HepG2 (cell line): ENCODE measurements around the gene ARSB. TPM values are rescaled to one million over a fixed set of nuclear protein-coding genes. Genes with fewer than 3 reads are reported as not detected.
A peak's percentile ranks its signal among the peaks of the same experiment; 100 is the strongest.

Experiments
- CBFB ChIP-seq: sonication (generic); formaldehyde crosslinking; IDR thresholded peaks from 2 replicates; pipeline ENCODE4 v1.4.0; 2020; ENCODE audit warnings: missing genetic modification reagents
- HNF4A ChIP-seq: sonication (generic); formaldehyde crosslinking; IDR thresholded peaks from 2 replicates; pipeline ENCODE4 v1.4.0; 2020; ENCODE audit warnings: missing genetic modification reagents
- HOXD1 ChIP-seq: sonication (generic); formaldehyde crosslinking; IDR thresholded peaks from 2 replicates; pipeline ENCODE4 v1.5.0; 2020; ENCODE audit warnings: missing genetic modification reagents
- MIXL1 ChIP-seq: IDR thresholded peaks from 2 replicates; pipeline ENCODE4 v1.6.1; 2016
- NCOR1 ChIP-seq: fragments of 200-600 bp; sonication (generic); IDR thresholded peaks from 2 replicates; pipeline ENCODE4 v1.7.0; 2017; ENCODE audit warnings: antibody characterized with exemption, low read length, borderline replicate concordance
- RNF2 ChIP-seq: fragments of 450-650 bp; conservative IDR thresholded peaks from 2 replicates; pipeline ENCODE4 v1.6.1; 2016; ENCODE audit warnings: low read depth
- SOX6 ChIP-seq, 2 experiments: fragments of 450-650 bp in 1 of 2; sonication (generic) in 1 of 2; formaldehyde crosslinking in 1 of 2; IDR thresholded peaks; 2 replicates each; pipeline versions ENCODE4 v1.4.0 to v1.6.1; 2017 to 2020; ENCODE audit warnings: antibody characterized with exemption in 1 of 2, mild to moderate bottlenecking in 1 of 2, missing genetic modification reagents in 1 of 2
- SUZ12 ChIP-seq: fragments of 150-350 bp; IDR thresholded peaks from 2 replicates; pipeline ENCODE4 v1.6.1; 2014; ENCODE audit warnings: low read depth, low read length
- TCF7 ChIP-seq: sonication (generic); IDR thresholded peaks from 2 replicates; pipeline ENCODE4 v1.6.1; 2016; ENCODE audit warnings: antibody characterized with exemption, low read depth
- TSC22D2 ChIP-seq: sonication (generic); formaldehyde crosslinking; IDR thresholded peaks from 2 replicates; pipeline ENCODE4 v1.5.1; 2020; ENCODE audit warnings: missing genetic modification reagents, mild to moderate bottlenecking, borderline replicate concordance
- ZMYM2 ChIP-seq: sonication (generic); formaldehyde crosslinking; IDR thresholded peaks from 2 replicates; pipeline ENCODE4 v1.8.0; 2022; ENCODE audit warnings: mild to moderate bottlenecking, missing genetic modification reagents
- ZNF747 ChIP-seq: sonication (generic); formaldehyde crosslinking; IDR thresholded peaks from 2 replicates; pipeline ENCODE4 v1.8.1; 2023; ENCODE audit warnings: missing genetic modification reagents, mild to moderate bottlenecking, borderline replicate concordance
- polyA plus RNA-seq, 8 experiments: library from polyadenylated mRNA; depleted of rRNA in 3 of 8; stranded (reverse) in 7 of 8; unstranded in 1 of 8; fragments of >200 nt; fragmentation: Illumina TruSeq in 4 of 8; extraction: Trizol in 4 of 8; gene quantifications; 2 replicates each; pipeline versions ENCODE4 v1.2.1 to v1.2.3, GENCODE V29; 2011 to 2016; ENCODE audit warnings: low read depth in 4 of 8, missing spikeins in 1 of 8, mixed read lengths in 1 of 8; ENCODE audit not compliant: insufficient read depth in 1 of 8
- total RNA-seq, 5 experiments: library from RNA; depleted of rRNA; stranded (reverse); fragments of >200 nt; fragmentation: Illumina TruSeq; extraction: Trizol; gene quantifications; 2 replicates each; pipeline ENCODE4 v1.2.3, GENCODE V29; 2016; ENCODE audit warnings: low read depth in 1 of 5
- TF ChIP-seq, protein P1 (sequence below): sonication (generic); formaldehyde crosslinking; IDR thresholded peaks from 2 replicates; pipeline ENCODE4 v1.4.0; 2020; ENCODE audit warnings: missing genetic modification reagents, mild to moderate bottlenecking, borderline replicate concordance
- TF ChIP-seq, protein P2 (sequence below): sonication (generic); formaldehyde crosslinking; IDR thresholded peaks from 2 replicates; pipeline ENCODE4 v1.4.0; 2020; ENCODE audit warnings: missing genetic modification reagents, borderline replicate concordance
- TF ChIP-seq, protein P3 (sequence below): sonication (generic); formaldehyde crosslinking; IDR thresholded peaks from 2 replicates; pipeline ENCODE4 v1.4.0; 2020; ENCODE audit warnings: missing genetic modification reagents, mild to moderate bottlenecking, borderline replicate concordance
- TF ChIP-seq, protein P4 (sequence below): sonication (generic); formaldehyde crosslinking; IDR thresholded peaks from 2 replicates; pipeline ENCODE4 v1.5.0; 2020; ENCODE audit warnings: mild to moderate bottlenecking, missing genetic modification reagents, borderline replicate concordance

Gene ARSB
- total and polyA plus RNA-seq, 2 of the 13 experiments (the other 11 are each of a cell fraction or from before 2014, with no cell fraction given): 52.6 to 66.4 TPM

DNA sequence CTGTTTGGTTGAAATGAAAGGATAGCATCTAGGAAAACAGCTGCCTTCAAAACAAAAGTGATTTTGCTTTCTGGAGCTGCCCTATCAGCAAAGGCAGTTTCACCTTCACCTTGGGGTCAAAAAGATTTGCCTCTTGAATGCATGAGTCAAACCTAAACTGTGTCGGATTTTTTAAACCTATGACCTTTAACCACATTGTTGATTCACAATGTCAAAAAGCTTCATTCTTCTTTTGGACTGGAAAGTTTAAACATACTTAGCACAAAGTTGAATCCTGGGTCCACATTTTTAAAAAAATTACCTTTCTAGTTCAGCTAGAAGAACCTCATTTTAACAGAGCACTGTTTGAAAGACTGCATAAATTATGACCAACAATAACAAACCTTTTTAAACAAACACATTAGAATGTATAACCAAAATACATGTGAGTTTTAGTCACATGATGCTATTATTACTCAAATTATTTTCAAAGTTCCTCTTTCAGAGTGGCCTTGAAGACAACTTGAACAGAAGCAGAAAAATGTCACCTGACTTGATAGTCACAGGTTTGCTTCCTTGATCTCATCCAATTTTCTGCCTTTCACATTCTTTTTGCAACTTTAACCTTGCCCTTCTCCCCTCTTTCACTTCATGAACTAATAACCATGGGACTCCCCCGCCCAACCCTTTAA is 226.8 kb downstream of the ARSB start (continued):
- TF ChIP-seq, protein P1, sequence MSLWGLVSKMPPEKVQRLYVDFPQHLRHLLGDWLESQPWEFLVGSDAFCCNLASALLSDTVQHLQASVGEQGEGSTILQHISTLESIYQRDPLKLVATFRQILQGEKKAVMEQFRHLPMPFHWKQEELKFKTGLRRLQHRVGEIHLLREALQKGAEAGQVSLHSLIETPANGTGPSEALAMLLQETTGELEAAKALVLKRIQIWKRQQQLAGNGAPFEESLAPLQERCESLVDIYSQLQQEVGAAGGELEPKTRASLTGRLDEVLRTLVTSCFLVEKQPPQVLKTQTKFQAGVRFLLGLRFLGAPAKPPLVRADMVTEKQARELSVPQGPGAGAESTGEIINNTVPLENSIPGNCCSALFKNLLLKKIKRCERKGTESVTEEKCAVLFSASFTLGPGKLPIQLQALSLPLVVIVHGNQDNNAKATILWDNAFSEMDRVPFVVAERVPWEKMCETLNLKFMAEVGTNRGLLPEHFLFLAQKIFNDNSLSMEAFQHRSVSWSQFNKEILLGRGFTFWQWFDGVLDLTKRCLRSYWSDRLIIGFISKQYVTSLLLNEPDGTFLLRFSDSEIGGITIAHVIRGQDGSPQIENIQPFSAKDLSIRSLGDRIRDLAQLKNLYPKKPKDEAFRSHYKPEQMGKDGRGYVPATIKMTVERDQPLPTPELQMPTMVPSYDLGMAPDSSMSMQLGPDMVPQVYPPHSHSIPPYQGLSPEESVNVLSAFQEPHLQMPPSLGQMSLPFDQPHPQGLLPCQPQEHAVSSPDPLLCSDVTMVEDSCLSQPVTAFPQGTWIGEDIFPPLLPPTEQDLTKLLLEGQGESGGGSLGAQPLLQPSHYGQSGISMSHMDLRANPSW (CRISPR knock-in tag): 0 out of 2 replicates have a peak, but pooled peaks have one; percentile 60
- TF ChIP-seq HOXD1 (CRISPR knock-in tag): no peak
- peak; percentile 99 for TF ChIP-seq CBFB (CRISPR knock-in tag)
- peak; percentile 84 for TF ChIP-seq NCOR1
- 0 out of 2 replicates have a peak, but pooled peaks have one; percentile 31 for TF ChIP-seq TSC22D2 (CRISPR knock-in tag)
- TF ChIP-seq HNF4A (CRISPR knock-in tag): peak; percentile 84
- TF ChIP-seq TCF7: peak; percentile 85
- TF ChIP-seq ZNF747 (CRISPR knock-in tag): no peak
- TF ChIP-seq SUZ12: no peak
- TF ChIP-seq, protein P2, sequence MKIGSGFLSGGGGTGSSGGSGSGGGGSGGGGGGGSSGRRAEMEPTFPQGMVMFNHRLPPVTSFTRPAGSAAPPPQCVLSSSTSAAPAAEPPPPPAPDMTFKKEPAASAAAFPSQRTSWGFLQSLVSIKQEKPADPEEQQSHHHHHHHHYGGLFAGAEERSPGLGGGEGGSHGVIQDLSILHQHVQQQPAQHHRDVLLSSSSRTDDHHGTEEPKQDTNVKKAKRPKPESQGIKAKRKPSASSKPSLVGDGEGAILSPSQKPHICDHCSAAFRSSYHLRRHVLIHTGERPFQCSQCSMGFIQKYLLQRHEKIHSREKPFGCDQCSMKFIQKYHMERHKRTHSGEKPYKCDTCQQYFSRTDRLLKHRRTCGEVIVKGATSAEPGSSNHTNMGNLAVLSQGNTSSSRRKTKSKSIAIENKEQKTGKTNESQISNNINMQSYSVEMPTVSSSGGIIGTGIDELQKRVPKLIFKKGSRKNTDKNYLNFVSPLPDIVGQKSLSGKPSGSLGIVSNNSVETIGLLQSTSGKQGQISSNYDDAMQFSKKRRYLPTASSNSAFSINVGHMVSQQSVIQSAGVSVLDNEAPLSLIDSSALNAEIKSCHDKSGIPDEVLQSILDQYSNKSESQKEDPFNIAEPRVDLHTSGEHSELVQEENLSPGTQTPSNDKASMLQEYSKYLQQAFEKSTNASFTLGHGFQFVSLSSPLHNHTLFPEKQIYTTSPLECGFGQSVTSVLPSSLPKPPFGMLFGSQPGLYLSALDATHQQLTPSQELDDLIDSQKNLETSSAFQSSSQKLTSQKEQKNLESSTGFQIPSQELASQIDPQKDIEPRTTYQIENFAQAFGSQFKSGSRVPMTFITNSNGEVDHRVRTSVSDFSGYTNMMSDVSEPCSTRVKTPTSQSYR (CRISPR knock-in tag): 0 out of 2 replicates have a peak, but pooled peaks have one; percentile 6
- TF ChIP-seq, protein P3, sequence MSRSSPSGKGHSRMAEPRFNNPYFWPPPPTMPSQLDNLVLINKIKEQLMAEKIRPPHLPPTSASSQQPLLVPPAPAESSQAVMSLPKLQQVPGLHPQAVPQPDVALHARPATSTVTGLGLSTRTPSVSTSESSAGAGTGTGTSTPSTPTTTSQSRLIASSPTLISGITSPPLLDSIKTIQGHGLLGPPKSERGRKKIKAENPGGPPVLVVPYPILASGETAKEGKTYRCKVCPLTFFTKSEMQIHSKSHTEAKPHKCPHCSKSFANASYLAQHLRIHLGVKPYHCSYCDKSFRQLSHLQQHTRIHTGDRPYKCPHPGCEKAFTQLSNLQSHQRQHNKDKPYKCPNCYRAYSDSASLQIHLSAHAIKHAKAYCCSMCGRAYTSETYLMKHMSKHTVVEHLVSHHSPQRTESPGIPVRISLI: peak; percentile 78
- TF ChIP-seq SOX6 (IDR thresholded peaks at IDR 0.05): no peak
- TF ChIP-seq SOX6 (CRISPR knock-in tag; IDR thresholded peaks at IDR 0.05): peak; percentile 97
- TF ChIP-seq ZMYM2 (CRISPR knock-in tag): no peak
- TF ChIP-seq MIXL1 (CRISPR knock-in tag): no peak; the same call in 1 of the 2 replicates
- TF ChIP-seq RNF2: no peak
- TF ChIP-seq, protein P4, sequence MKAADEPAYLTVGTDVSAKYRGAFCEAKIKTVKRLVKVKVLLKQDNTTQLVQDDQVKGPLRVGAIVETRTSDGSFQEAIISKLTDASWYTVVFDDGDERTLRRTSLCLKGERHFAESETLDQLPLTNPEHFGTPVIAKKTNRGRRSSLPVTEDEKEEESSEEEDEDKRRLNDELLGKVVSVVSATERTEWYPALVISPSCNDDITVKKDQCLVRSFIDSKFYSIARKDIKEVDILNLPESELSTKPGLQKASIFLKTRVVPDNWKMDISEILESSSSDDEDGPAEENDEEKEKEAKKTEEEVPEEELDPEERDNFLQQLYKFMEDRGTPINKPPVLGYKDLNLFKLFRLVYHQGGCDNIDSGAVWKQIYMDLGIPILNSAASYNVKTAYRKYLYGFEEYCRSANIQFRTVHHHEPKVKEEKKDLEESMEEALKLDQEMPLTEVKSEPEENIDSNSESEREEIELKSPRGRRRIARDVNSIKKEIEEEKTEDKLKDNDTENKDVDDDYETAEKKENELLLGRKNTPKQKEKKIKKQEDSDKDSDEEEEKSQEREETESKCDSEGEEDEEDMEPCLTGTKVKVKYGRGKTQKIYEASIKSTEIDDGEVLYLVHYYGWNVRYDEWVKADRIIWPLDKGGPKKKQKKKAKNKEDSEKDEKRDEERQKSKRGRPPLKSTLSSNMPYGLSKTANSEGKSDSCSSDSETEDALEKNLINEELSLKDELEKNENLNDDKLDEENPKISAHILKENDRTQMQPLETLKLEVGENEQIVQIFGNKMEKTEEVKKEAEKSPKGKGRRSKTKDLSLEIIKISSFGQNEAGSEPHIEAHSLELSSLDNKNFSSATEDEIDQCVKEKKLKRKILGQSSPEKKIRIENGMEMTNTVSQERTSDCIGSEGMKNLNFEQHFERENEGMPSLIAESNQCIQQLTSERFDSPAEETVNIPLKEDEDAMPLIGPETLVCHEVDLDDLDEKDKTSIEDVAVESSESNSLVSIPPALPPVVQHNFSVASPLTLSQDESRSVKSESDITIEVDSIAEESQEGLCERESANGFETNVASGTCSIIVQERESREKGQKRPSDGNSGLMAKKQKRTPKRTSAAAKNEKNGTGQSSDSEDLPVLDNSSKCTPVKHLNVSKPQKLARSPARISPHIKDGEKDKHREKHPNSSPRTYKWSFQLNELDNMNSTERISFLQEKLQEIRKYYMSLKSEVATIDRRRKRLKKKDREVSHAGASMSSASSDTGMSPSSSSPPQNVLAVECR: peak; percentile 24; the same call in 1 of the 2 replicates
